Activated CD4-positive, alpha-beta T cell treated with anti-CD3 and anti-CD28 coated beads, Interleukin-10, Interleukin-2, amounts not matched to agents 100 ng/mL and 50 ng/mL, durations not matched to agents 16 hours and 8 hours (primary cell): Measurements from ENCODE around the gene BAAT.
"Not testable (repeated sequence)": the region's sequence is repeated elsewhere in the genome, so short reads cannot be mapped to it uniquely, and the experiment has no call there.

Experiments
- DNase-seq: peaks from one replicate; pipeline ENCODE4 v3.0.0-alpha.2; 2020

Gene BAAT

GRCh38 chr9:101384873-101385536 lies at the start of gene BAAT:
Gene BAAT (minus strand): TSS chr9:101385006. CDS start chr9:101371404, 13,602 bp downstream.
- DNase-seq, result not testable (repeated sequence)

- DNase-seq, result no peak
Measured at GRCh38 chr9:101433229-101433628, 48.4 kb upstream of the BAAT start.

- DNase-seq, result no peak
Measured at GRCh38 chr9:101432740-101433139, 47.9 kb upstream of the BAAT start.

- no peak for DNase-seq
Measured at GRCh38 chr9:101432171-101432570, 47.4 kb upstream of the BAAT start.

GRCh38 chr9:101429736-101430135 lies 44.9 kb upstream of the BAAT start:
- DNase-seq, result no peak

- no peak for DNase-seq
Measured at GRCh38 chr9:101428909-101429308, 44.1 kb upstream of the BAAT start.

GRCh38 chr9:101427957-101428655 lies 43.3 kb upstream of the BAAT start:
- no peak for DNase-seq

- no peak for DNase-seq
Measured at GRCh38 chr9:101427358-101427757, 42.6 kb upstream of the BAAT start.

- DNase-seq, result no peak
Measured at GRCh38 chr9:101421653-101422065, 36.9 kb upstream of the BAAT start.

- DNase-seq, result no peak
Measured at GRCh38 chr9:101419863-101420262, 35.1 kb upstream of the BAAT start.

GRCh38 chr9:101418518-101419430 lies 34.0 kb upstream of the BAAT start:
- DNase-seq, result no peak

GRCh38 chr9:101417977-101418376 lies 33.2 kb upstream of the BAAT start:
- no peak for DNase-seq

- DNase-seq, result no peak
Measured at GRCh38 chr9:101417389-101417788, 32.6 kb upstream of the BAAT start.

GRCh38 chr9:101415578-101415977 lies 30.8 kb upstream of the BAAT start:
- DNase-seq, result no peak

GRCh38 chr9:101414839-101415238 lies 30.0 kb upstream of the BAAT start:
- no peak for DNase-seq

- no peak for DNase-seq
Measured at GRCh38 chr9:101409079-101409477, 24.3 kb upstream of the BAAT start.

GRCh38 chr9:101408374-101409078 lies 23.7 kb upstream of the BAAT start:
- no peak for DNase-seq

- DNase-seq, result no peak
Measured at GRCh38 chr9:101403516-101404285, 18.9 kb upstream of the BAAT start.

GRCh38 chr9:101400120-101400519 lies 15.3 kb upstream of the BAAT start:
- no peak for DNase-seq

GRCh38 chr9:101399643-101399970 lies 14.8 kb upstream of the BAAT start:
- DNase-seq, result peak; percentile 18

GRCh38 chr9:101398930-101399642 lies 14.3 kb upstream of the BAAT start:
- DNase-seq, result no peak
